ENCODE results near the gene MOV10. TPM values are rescaled to one million over a fixed set of nuclear protein-coding genes. Genes with fewer than 3 reads are reported as not detected.

MOV10 gene
- polyA plus RNA-seq, 1 donor (not counting 4 experiments of a cell fraction or from before 2014, with no cell fraction given) = 28.6 TPM

GRCh38 chr1:112695276-112695675 is 20.8 kb downstream of the MOV10 start:
- H3K27me3 ChIP-seq (ENCODE audit: control insufficient read depth, extremely low read depth, insufficient read depth, low read length) = no peaks in the 10 kb centered on the region
- no peak for FAIRE-seq

GRCh38 chr1:112696578-112697314 is 22.3 kb downstream of the MOV10 start:
- TF ChIP-seq CTCF (optimal IDR thresholded peaks at IDR 0.05 in 1 of 3, IDR thresholded peaks at IDR 0.05 in 1 of 3, conservative IDR thresholded peaks at IDR 0.05 in 1 of 3; ENCODE audit: extremely low read depth in 1 of 3, insufficient read depth in 2 of 3, low read length in 3 of 3) (no peak), EZH2 (IDR thresholded peaks at IDR 0.05; ENCODE audit: low read length) (no peak)
- FAIRE-seq (no peak), DNase-seq (ENCODE audit: low read depth, low spot score) (no peak)
- H3K4me2 ChIP-seq (ENCODE audit: control insufficient read depth, extremely low read depth, insufficient read depth, low read depth, low read length) = no peak overlapping the region
- no peak overlapping the region for H3K4me3 ChIP-seq (ENCODE audit: control insufficient read depth in 2 of 3, extremely low read depth in 1 of 3, insufficient read depth in 2 of 3, low read depth in 1 of 3, low read length in 3 of 3)
- no peaks in the 10 kb centered on the region for H3K79me2 ChIP-seq (ENCODE audit: control insufficient read depth, insufficient read depth, low read length)
- no peak overlapping the region for H3K9ac ChIP-seq (ENCODE audit: control insufficient read depth, extremely low read depth, insufficient read depth, low read length)
- no peak overlapping the region for H2AFZ ChIP-seq (ENCODE audit: control insufficient read depth, low read length)
- peaks cover 15% of the 10 kb centered on the region for H4K20me1 ChIP-seq (ENCODE audit: control insufficient read depth, extremely low read depth, insufficient read depth, low read length)
- H3K27ac ChIP-seq (ENCODE audit: control insufficient read depth, insufficient read depth, low read length) = no peak overlapping the region
- dilution Hi-C loops (cut with MboI; ENCODE audit: extremely low pct_ligation_motif_present, low sequenced_read_pairs) = no loop called here
- H3K9me1 ChIP-seq (ENCODE audit: control insufficient read depth, extremely low read depth, insufficient read depth, low read length) = peaks cover 7% of the 10 kb centered on the region
- H3K36me3 ChIP-seq (ENCODE audit: control insufficient read depth in 2 of 2, extremely low read depth in 1 of 2, insufficient read depth in 2 of 2, low read length in 2 of 2) = peaks cover 28 to 40% of the 10 kb centered on the region in 2 experiments
- H3K27me3 ChIP-seq (ENCODE audit: control insufficient read depth, extremely low read depth, insufficient read depth, low read length) = no peaks in the 10 kb centered on the region
- H3K9me3 ChIP-seq (ENCODE audit: control insufficient read depth, low read depth, low read length) = no peaks in the 10 kb centered on the region
- peaks cover 25% of the 10 kb centered on the region for H3K4me1 ChIP-seq (ENCODE audit: control insufficient read depth, extremely low read depth, insufficient read depth, low read length)

More at GRCh38 chr1:112695276-112695675, 20.8 kb downstream of the MOV10 start:
- dilution Hi-C loops (cut with MboI; ENCODE audit: extremely low pct_ligation_motif_present, low sequenced_read_pairs) = no loop called here
- no peak overlapping the region for H3K4me2 ChIP-seq (ENCODE audit: control insufficient read depth, extremely low read depth, insufficient read depth, low read depth, low read length)
- TF ChIP-seq EZH2 (IDR thresholded peaks at IDR 0.05; ENCODE audit: low read length) (no peak), CTCF (optimal IDR thresholded peaks at IDR 0.05 in 1 of 3, IDR thresholded peaks at IDR 0.05 in 1 of 3, conservative IDR thresholded peaks at IDR 0.05 in 1 of 3; ENCODE audit: extremely low read depth in 1 of 3, insufficient read depth in 2 of 3, low read length in 3 of 3) (no peak)
- H3K9ac ChIP-seq (ENCODE audit: control insufficient read depth, extremely low read depth, insufficient read depth, low read length) = no peak overlapping the region
- no peak overlapping the region for H3K4me3 ChIP-seq (ENCODE audit: control insufficient read depth in 2 of 3, extremely low read depth in 1 of 3, insufficient read depth in 2 of 3, low read depth in 1 of 3, low read length in 3 of 3)
- H3K27ac ChIP-seq (ENCODE audit: control insufficient read depth, insufficient read depth, low read length) = no peak overlapping the region
- H3K36me3 ChIP-seq (ENCODE audit: control insufficient read depth in 2 of 2, extremely low read depth in 1 of 2, insufficient read depth in 2 of 2, low read length in 2 of 2) = peaks cover 26 to 28% of the 10 kb centered on the region in 2 experiments
- H3K9me3 ChIP-seq (ENCODE audit: control insufficient read depth, low read depth, low read length) = no peaks in the 10 kb centered on the region
- H2AFZ ChIP-seq (ENCODE audit: control insufficient read depth, low read length) = no peak overlapping the region
- peaks cover 2% of the 10 kb centered on the region for H3K9me1 ChIP-seq (ENCODE audit: control insufficient read depth, extremely low read depth, insufficient read depth, low read length)
- no peaks in the 10 kb centered on the region for H3K79me2 ChIP-seq (ENCODE audit: control insufficient read depth, insufficient read depth, low read length)
- DNase-seq (ENCODE audit: low read depth, low spot score) = no peak
- H3K4me1 ChIP-seq (ENCODE audit: control insufficient read depth, extremely low read depth, insufficient read depth, low read length) = peaks cover 10% of the 10 kb centered on the region
- peaks cover 5% of the 10 kb centered on the region for H4K20me1 ChIP-seq (ENCODE audit: control insufficient read depth, extremely low read depth, insufficient read depth, low read length)
